Fibroblast of skin of right quadriceps (primary cell): Measurements from ENCODE around the gene SPAG8.

ENCODE experiments used
- DNase-seq: peaks from one replicate; pipeline ENCODE4 v3.0.0-alpha.2; 2013

Gene SPAG8

GRCh38 chr9:35836595-35836994, 24.5 kb upstream of the SPAG8 start:
- no peak for DNase-seq

GRCh38 chr9:35835766-35836165, 23.7 kb upstream of the SPAG8 start:
- no peak for DNase-seq

GRCh38 chr9:35835216-35835632, 23.2 kb upstream of the SPAG8 start:
- no peak for DNase-seq

- DNase-seq = no peak
Observed at GRCh38 chr9:35834260-35835215, 22.5 kb upstream of the SPAG8 start.

GRCh38 chr9:35832814-35833213, 20.8 kb upstream of the SPAG8 start:
- DNase-seq = no peak

- no peak for DNase-seq
Observed at GRCh38 chr9:35831040-35831439, 19.0 kb upstream of the SPAG8 start.

GRCh38 chr9:35829764-35830096, 17.7 kb upstream of the SPAG8 start:
- no peak for DNase-seq

- peak; percentile 91 for DNase-seq
Observed at GRCh38 chr9:35829084-35829763, 17.2 kb upstream of the SPAG8 start, which contains the start of gene TMEM8B. TMEM8B (plus strand) TSS chr9:35829228; CDS start chr9:35829448, 220 bp downstream.

GRCh38 chr9:35828716-35829083, 16.6 kb upstream of the SPAG8 start, which contains the start of gene FAM221B:
FAM221B (minus strand) TSS chr9:35828732; CDS start chr9:35826161, 2,571 bp downstream.
- DNase-seq = no peak

GRCh38 chr9:35827486-35827885, 15.4 kb upstream of the SPAG8 start:
- DNase-seq = peak; percentile 64

GRCh38 chr9:35826071-35826701, 14.1 kb upstream of the SPAG8 start:
- DNase-seq = peak; percentile 61

GRCh38 chr9:35822926-35823325, 10.9 kb upstream of the SPAG8 start:
- no peak for DNase-seq

- peak; percentile 77 for DNase-seq
Observed at GRCh38 chr9:35820076-35820475, 8.0 kb upstream of the SPAG8 start.

- no peak for DNase-seq
Observed at GRCh38 chr9:35818341-35818740, 6.3 kb upstream of the SPAG8 start.

GRCh38 chr9:35816708-35817107, 4.6 kb upstream of the SPAG8 start:
- no peak for DNase-seq

GRCh38 chr9:35814841-35815543, 2.9 kb upstream of the SPAG8 start, which contains the start of gene HINT2:
HINT2 (minus strand) TSS chr9:35815042; CDS start chr9:35814979, 63 bp downstream.
- DNase-seq = peak; percentile 99

- DNase-seq = peak; percentile 29
Observed at GRCh38 chr9:35814106-35814840, 2.2 kb upstream of the SPAG8 start.

GRCh38 chr9:35813434-35814105, 1.5 kb upstream of the SPAG8 start:
- peak; percentile 31 for DNase-seq

GRCh38 chr9:35811381-35812024, 559 bp downstream of the SPAG8 start:
- no peak for DNase-seq

- no peak for DNase-seq
Observed at GRCh38 chr9:35810122-35810521, 1.9 kb downstream of the SPAG8 start.

- no peak for DNase-seq
Observed at GRCh38 chr9:35808433-35808832, 3.6 kb downstream of the SPAG8 start.
